K562 (cell line): ENCODE data around the gene GREB1. TPM values are rescaled to one million over a fixed set of nuclear protein-coding genes. Genes with fewer than 3 reads are reported as not detected.

Experiments
- ATAC-seq: fragments of 200-7000 bp; cut with Tn5 transposase; 3 replicates; pipeline ENCODE4 v1.9.1; 2020; ENCODE audit warnings: moderate library complexity
- BruUV-seq: library from RNA; stranded (reverse); fragments of 400-500 nt; replicated peaks from 2 replicates; lab custom pipeline; 2021; lab: Mats Ljungman, UMichigan
- CTCF ChIA-PET: fragments of 300-600 bp; formaldehyde crosslinking; extraction: SDS; loops from one replicate; lab custom pipeline; 2021; ENCODE audit warnings: low intra/inter-chr PET ratio; lab: Yijun Ruan, JAX
- POLR2A ChIA-PET: fragments of 300-600, 350-650 bp; sonication (Branson Sonifier 250); formaldehyde crosslinking; extraction: SDS; loops from one replicate; lab custom pipeline; 2021; ENCODE audit warnings: antibody characterized with exemption, inconsistent platforms; lab: Yijun Ruan, JAX
- DNase-seq, 4 experiments: peaks; one replicate each; pipeline versions ENCODE4 v3.0.0 to v3.0.0-alpha.2; 2011 to 2018; ENCODE audit warnings: low spot score in 3 of 4, mixed read lengths in 3 of 4; ENCODE audit errors: extremely low read depth in 1 of 4
- FAIRE-seq: peaks from 2 replicates; lab custom pipeline; 2011; peaks lifted over from hg19 to GRCh38; lab: Jason Lieb, UNC
- H2AFZ ChIP-seq: 2 replicates; pipeline ENCODE4 v1.6.0; 2011; ENCODE audit warnings: low read depth, low read length, control low read depth, inconsistent platforms
- H3K27ac ChIP-seq: fragments of 200-600 bp; 3 replicates; pipeline ENCODE4 v1.8.0; 2011; ENCODE audit warnings: low read depth, mild to moderate bottlenecking, control low read depth, inconsistent platforms, low read length, moderate library complexity, mixed read lengths; ENCODE audit errors: extremely low read depth
- H3K27me3 ChIP-seq, 2 experiments: fragments of 300-600 bp in 1 of 2; 2 replicates in 1 of 2; 3 replicates in 1 of 2; pipeline versions ENCODE4 v1.6.0 to v1.8.0; 2011; ENCODE audit warnings: inconsistent platforms in 2 of 2, low read length in 2 of 2, mild to moderate bottlenecking in 1 of 2, mixed read lengths in 1 of 2, moderate library complexity in 1 of 2; ENCODE audit not compliant: control insufficient read depth in 2 of 2, insufficient read depth in 2 of 2
- H3K36me3 ChIP-seq: fragments of 300-600 bp; 3 replicates; pipeline ENCODE4 v1.8.0; 2011; ENCODE audit warnings: mild to moderate bottlenecking, low read length, inconsistent platforms; ENCODE audit not compliant: control insufficient read depth, insufficient read depth
- H3K4me1 ChIP-seq, 2 experiments: fragments of 200-600 bp in 1 of 2; replicated peaks in 1 of 2; 2 replicates in 1 of 2; 3 replicates in 1 of 2; pipeline versions ENCODE4 v1.5.1 to v1.8.0; 2011; ENCODE audit warnings: inconsistent platforms in 2 of 2, low read length in 2 of 2, mild to moderate bottlenecking in 1 of 2, mixed read lengths in 1 of 2, moderate library complexity in 1 of 2; ENCODE audit not compliant: control insufficient read depth in 2 of 2, insufficient read depth in 2 of 2
- H3K4me2 ChIP-seq: 2 replicates; pipeline ENCODE4 v1.6.1; 2011; ENCODE audit warnings: low read length, control low read depth, inconsistent platforms, mixed read lengths; ENCODE audit not compliant: insufficient read depth
- H3K4me3 ChIP-seq: fragments of 200-600 bp; sonication (generic), shearing (Covaris generic); 2 replicates; pipeline ENCODE4 v1.5.1; 2016; ENCODE audit warnings: control low read depth, inconsistent platforms
- H3K79me2 ChIP-seq: fragments of 200-600 bp; 3 replicates; pipeline ENCODE4 v1.8.0; 2011; ENCODE audit warnings: low read length, inconsistent platforms; ENCODE audit not compliant: control insufficient read depth, insufficient read depth
- H3K9ac ChIP-seq, 2 experiments: 2 replicates each; pipeline versions ENCODE4 v1.6.0 to v1.6.1; 2011; ENCODE audit warnings: low read depth in 2 of 2, low read length in 2 of 2, control low read depth in 1 of 2, inconsistent platforms in 1 of 2, mild to moderate bottlenecking in 1 of 2, mixed read lengths in 1 of 2; ENCODE audit not compliant: insufficient read depth in 1 of 2
- H3K9me1 ChIP-seq: one replicate; pipeline ENCODE4 v1.6.0; 2011; ENCODE audit warnings: inconsistent platforms, mild to moderate bottlenecking, low read length, moderate library complexity; ENCODE audit not compliant: control insufficient read depth, insufficient read depth
- H3K9me3 ChIP-seq: replicated peaks from 2 replicates; pipeline ENCODE4 v1.5.1; 2011; ENCODE audit warnings: low read depth, low read length, inconsistent platforms; ENCODE audit not compliant: control insufficient read depth, insufficient read depth
- H4K20me1 ChIP-seq: replicated peaks from 2 replicates; pipeline ENCODE4 v1.6.1; 2011; ENCODE audit warnings: low read length, inconsistent platforms, mixed read lengths; ENCODE audit not compliant: control insufficient read depth, insufficient read depth
- NR4A1 ChIP-seq, 2 experiments: fragments of 250-450 bp in 1 of 2; fragments of 450-650 bp in 1 of 2; sonication (Bioruptor Pico) in 1 of 2; IDR thresholded peaks; 2 replicates each; pipeline versions ENCODE4 v1.4.0 to v1.6.1; 2016 to 2020; ENCODE audit warnings: mild to moderate bottlenecking in 2 of 2, missing compliant biosample characterization in 1 of 2, missing genetic modification characterization in 1 of 2, moderate library complexity in 1 of 2
- ZNF609 ChIP-seq: sonication (generic); formaldehyde crosslinking; IDR thresholded peaks from 2 replicates; pipeline ENCODE4 v1.8.1; 2023; ENCODE audit warnings: missing genetic modification reagents, mild to moderate bottlenecking, borderline replicate concordance
- WGBS: fragments of 100-300 bp; shearing (Covaris generic); methylation state at CpG from one replicate; pipeline ENCODE4 v1.1.6; 2016; ENCODE audit warnings: low coverage, mixed read lengths; ENCODE audit not compliant: insufficient coverage; ENCODE audit errors: missing lambda C conversion rate; 5-methylcytosine and 5-hydroxymethylcytosine counted together
- in situ Hi-C: fragments of 300-500 bp; cut with MboI; formaldehyde crosslinking; loops from 4 replicates; pipeline ENCODE4 v1.15.0; 2018; ENCODE audit warnings: inconsistent platforms, mixed read lengths
- intact Hi-C: fragments of 100-400 bp; cut with micrococcal nuclease; formaldehyde crosslinking; loops from 2 replicates; pipeline ENCODE4 v1.14.2; 2022
- polyA plus RNA-seq, 8 experiments: library from polyadenylated mRNA; depleted of rRNA in 4 of 8; stranded (reverse) in 5 of 8; unstranded in 3 of 8; fragments of >200 nt; fragmentation: Nextera tagmentation in 2 of 8; fragmentation: Illumina TruSeq in 1 of 8; extraction: Ambion mirVana in 2 of 8; extraction: Trizol in 1 of 8; gene quantifications; 2 replicates each; pipeline versions ENCODE4 v1.2.1 to v1.2.3, GENCODE V29; 2011 to 2014; ENCODE audit warnings: inconsistent platforms in 1 of 8, missing spikeins in 1 of 8
- total RNA-seq, 7 experiments: library from RNA; depleted of rRNA in 6 of 7; stranded (reverse); fragments of >200 nt in 6 of 7; fragmentation: Illumina TruSeq in 2 of 7; extraction: Trizol in 2 of 7; gene quantifications; 2 replicates each; pipeline versions ENCODE4 v1.2.1 to v1.2.3, GENCODE V29; 2011 to 2021; ENCODE audit warnings: low replicate concordance in 1 of 7

The GREB1 gene
- total and polyA plus RNA-seq, 9 of the 15 experiments (the other 6 are each of a cell fraction or from before 2014, with no cell fraction given): 0.04 to 0.86 (median 0.10) TPM; not detected in 1

DNA sequence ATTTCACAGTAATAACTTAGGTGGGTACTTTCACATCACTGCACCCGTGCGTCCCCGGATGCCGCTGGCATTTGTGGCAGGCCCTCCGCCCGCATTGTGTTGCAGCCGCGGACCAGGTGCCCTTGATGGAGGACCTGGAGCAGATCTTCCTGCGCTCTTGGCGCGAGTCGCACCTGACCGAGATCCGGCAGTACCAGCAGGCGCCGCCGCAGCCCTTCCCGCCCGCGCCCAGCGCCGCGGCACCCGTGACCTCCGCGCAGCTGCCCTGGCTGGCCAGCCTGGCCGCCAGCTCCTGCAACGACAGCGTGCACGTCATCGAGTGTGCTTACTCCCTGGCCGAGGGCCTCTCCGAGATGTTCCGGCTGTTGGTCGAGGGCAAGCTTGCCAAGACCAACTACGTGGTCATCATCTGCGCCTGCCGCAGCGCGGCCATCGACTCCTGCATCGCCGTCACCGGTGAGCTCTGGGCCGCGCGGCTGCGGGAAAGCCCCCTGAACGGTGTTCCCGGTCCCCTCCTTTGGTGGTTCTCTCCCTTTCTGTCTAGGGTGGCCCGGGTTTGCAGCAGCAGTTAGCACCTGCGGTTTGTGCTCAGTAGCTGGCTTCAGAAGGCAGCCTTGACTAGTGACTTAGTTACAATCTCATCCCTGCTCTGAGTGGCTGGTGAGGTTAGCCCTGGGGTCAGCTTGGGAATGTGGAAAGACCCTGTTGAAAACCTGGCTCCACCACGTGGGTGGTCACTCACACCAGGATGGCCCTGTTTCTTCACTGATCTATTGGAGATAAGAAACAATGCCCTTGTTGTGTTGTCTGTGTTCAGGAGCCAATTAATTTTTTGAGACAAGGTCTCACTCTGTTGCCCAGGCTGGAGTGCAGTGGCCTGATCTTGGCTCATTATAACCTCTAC is 59.1 kb downstream of the GREB1 start:
- no peak overlapping the region for H3K9ac ChIP-seq
- WGBS: 26% methylated on average over 49 of the region's 53 CpGs
- no peak overlapping the region for H3K4me2 ChIP-seq
- H4K20me1 ChIP-seq: no peaks in the 10 kb centered on the region; the same call in 1 of the 2 replicates
- H3K9me3 ChIP-seq: no peaks in the 10 kb centered on the region
- in situ Hi-C loops: no loop called here
- no peak overlapping the region for H3K4me3 ChIP-seq
- peaks cover 32 to 76% of the 10 kb centered on the region in 2 experiments; a peak in 4 of 5 replicates for H3K27me3 ChIP-seq
- no peak overlapping the region for H3K27ac ChIP-seq
- FAIRE-seq: no peak
- ChIA-PET CTCF (interaction anchor here (0.7 kb wide), 1 partner anchor 85 kb away, joined by 4 read pairs; no protein-coding TSS in a partner anchor), POLR2A (interaction anchor here (1.0 kb wide), 1 partner anchor 31 kb away, joined by 3 read pairs; no protein-coding TSS in a partner anchor)
- H3K79me2 ChIP-seq: no peaks in the 10 kb centered on the region
- no peak overlapping the region for H2AFZ ChIP-seq
- no peaks in the 10 kb centered on the region for H3K36me3 ChIP-seq
- ATAC-seq: no peak
- intact Hi-C loops: no loop called here
- no TSS peak for BruUV-seq
- no peak for DNase-seq
- no peaks in the 10 kb centered on the region for H3K9me1 ChIP-seq
- peaks cover 0 to 6% of the 10 kb centered on the region in 2 experiments; a peak in 1 of 5 replicates for H3K4me1 ChIP-seq
- TF ChIP-seq ZNF609 (CRISPR knock-in tag): no peak
- TF ChIP-seq NR4A1 (CRISPR knock-in tag; IDR thresholded peaks at IDR 0.05): 0 out of 2 replicates have a peak, but pooled peaks have one; percentile 12
- TF ChIP-seq NR4A1 (tag; IDR thresholded peaks at IDR 0.05): no peak
